NOMO-1 (cell line): ENCODE measurements around the gene PAGE2.
"Not testable (repeated sequence)": the region's sequence is repeated elsewhere in the genome, so short reads cannot be mapped to it uniquely, and the experiment has no call there.

Experiments
- DNase-seq, 2 experiments: peaks; one replicate each; lab custom pipeline; 2025; ENCODE audit not compliant: unreplicated experiment in 2 of 2; lab: John Stamatoyannopoulos, UW

PAGE2 gene

GRCh38 chrX:55120761-55121358 is 32.0 kb downstream of the PAGE2 start:
- DNase-seq = no peak

GRCh38 chrX:55123900-55124299 is 35.1 kb downstream of the PAGE2 start:
- no peak for DNase-seq

- peak in 1 of 2 experiments; percentile 44 for DNase-seq
Measured at GRCh38 chrX:55127692-55128091, 38.9 kb downstream of the PAGE2 start.

DNA sequence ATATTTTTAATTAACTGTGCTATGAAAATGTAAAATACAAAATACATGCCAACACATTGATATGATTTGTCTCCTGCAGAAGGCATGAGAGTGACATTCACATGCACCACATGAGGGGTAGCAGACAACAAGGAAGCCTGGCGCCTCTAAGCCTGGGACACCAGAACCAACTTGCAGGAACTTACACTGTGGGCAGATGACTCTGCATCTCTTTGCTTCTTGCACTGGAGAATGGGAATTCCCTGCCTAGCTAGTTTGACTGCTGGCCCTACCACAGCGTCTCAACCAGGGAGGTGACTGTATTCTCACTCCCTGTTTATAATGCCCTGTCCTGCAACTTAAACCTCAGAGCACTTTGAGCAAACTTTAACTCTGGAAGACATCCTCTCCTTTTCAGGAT is 40.5 kb downstream of the PAGE2 start:
- no peak for DNase-seq

GRCh38 chrX:55130481-55130880 is 41.7 kb downstream of the PAGE2 start:
- DNase-seq = no peak

- DNase-seq = no peak
Measured at GRCh38 chrX:55132416-55132815, 43.6 kb downstream of the PAGE2 start.

DNA sequence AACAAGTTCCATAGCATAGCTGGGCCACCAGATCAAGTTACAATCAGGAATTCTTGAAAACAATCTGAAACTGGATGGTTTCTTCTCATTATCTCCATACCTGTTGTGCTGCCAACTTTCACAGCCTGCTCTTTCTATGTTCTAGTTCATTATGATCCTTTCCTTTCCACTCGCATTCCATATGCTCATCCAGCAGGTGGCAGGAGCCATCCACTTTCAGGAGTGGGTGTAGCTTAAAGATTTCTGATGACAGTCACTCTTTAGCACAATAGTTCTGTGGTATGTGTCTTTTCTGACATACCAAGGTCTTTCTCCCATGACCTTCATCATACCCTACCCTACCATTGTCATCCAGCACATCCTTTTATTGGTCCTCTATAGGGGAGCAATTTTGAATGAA is 46.4 kb downstream of the PAGE2 start:
- peak in 1 of 2 experiments; percentile 3 for DNase-seq

DNA sequence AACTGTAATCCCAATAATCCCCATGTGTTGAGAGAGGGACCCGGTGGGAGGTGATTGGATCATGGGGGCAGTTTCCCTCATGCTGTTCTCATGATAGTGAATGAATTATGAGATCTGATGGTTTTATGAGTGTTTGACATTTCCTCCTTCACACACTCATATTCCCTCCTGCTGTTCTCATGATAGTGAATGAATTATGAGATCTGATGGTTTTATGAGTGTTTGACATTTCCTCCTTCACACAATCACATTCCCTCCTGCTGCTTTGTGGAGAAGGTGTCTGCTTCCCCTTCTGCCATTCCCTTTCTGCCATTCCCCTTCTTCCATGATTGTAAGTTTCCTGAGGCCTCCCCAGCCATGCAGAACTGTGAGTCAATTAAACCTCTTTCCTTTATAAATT is 52.0 kb downstream of the PAGE2 start:
- not testable (repeated sequence) for DNase-seq
